Spleen (tissue), 7 donors: ENCODE measurements around the gene KLHDC3.

ENCODE experiments used
- POLR2AphosphoS5 ChIP-seq, 3 donors: sonication (generic); formaldehyde crosslinking; IDR thresholded peaks; one replicate each; pipeline ENCODE4 v1.5.1; 2017; ENCODE audit warnings: antibody characterized with exemption in 3 of 3
- TF ChIP-seq, protein P1 (sequence below), 11 experiments: fragments of 200-600 bp in 7 of 11; fragments of 450-650 bp in 4 of 11; sonication (generic) in 4 of 11; IDR thresholded peaks in 8 of 11; conservative IDR thresholded peaks in 3 of 11; 1 replicate in 7 of 11; 2 replicates in 4 of 11; pipeline versions ENCODE4 v1.4.0 to v1.8.0; 2016 to 2021; ENCODE audit warnings: antibody characterized with exemption in 11 of 11, inconsistent platforms in 4 of 11, mild to moderate bottlenecking in 1 of 11
- donor health status: DM: no; HTN: no; CAD: no; lungs with moderate emphysema.
- donor health status: DM: no; HTN: no; CAD: no.
- donor health status: DM: no; HTN: no; CAD: no.

DNA sequence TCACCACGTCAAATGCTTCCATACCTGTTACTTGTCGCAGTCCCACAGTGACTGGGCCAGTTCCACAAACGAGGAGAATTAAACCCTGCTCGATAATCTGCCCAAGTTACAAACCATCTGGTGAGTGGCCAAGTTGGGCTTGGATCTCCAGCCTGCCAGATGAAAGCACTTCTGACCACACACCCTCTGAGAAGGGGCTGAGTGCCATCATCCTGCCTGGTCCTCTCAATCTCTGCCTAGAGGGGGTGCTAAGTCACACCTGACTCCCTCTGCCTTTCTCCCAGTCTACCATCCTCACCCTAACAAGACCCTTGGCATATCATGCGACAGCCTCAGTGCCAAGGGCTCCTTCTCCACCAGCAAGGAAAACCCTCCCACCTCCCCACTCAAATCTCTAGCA lies 23.1 kb downstream of the KLHDC3 start:
- no peak for TF ChIP-seq POLR2AphosphoS5 (IDR thresholded peaks at IDR 0.05)
- TF ChIP-seq, protein P1, sequence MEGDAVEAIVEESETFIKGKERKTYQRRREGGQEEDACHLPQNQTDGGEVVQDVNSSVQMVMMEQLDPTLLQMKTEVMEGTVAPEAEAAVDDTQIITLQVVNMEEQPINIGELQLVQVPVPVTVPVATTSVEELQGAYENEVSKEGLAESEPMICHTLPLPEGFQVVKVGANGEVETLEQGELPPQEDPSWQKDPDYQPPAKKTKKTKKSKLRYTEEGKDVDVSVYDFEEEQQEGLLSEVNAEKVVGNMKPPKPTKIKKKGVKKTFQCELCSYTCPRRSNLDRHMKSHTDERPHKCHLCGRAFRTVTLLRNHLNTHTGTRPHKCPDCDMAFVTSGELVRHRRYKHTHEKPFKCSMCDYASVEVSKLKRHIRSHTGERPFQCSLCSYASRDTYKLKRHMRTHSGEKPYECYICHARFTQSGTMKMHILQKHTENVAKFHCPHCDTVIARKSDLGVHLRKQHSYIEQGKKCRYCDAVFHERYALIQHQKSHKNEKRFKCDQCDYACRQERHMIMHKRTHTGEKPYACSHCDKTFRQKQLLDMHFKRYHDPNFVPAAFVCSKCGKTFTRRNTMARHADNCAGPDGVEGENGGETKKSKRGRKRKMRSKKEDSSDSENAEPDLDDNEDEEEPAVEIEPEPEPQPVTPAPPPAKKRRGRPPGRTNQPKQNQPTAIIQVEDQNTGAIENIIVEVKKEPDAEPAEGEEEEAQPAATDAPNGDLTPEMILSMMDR (IDR thresholded peaks at IDR 0.05 in 8 of 11, conservative IDR thresholded peaks at IDR 0.05 in 3 of 11), result no peak
